ENCODE measurements around the gene CETP.

The CETP gene, protein sequence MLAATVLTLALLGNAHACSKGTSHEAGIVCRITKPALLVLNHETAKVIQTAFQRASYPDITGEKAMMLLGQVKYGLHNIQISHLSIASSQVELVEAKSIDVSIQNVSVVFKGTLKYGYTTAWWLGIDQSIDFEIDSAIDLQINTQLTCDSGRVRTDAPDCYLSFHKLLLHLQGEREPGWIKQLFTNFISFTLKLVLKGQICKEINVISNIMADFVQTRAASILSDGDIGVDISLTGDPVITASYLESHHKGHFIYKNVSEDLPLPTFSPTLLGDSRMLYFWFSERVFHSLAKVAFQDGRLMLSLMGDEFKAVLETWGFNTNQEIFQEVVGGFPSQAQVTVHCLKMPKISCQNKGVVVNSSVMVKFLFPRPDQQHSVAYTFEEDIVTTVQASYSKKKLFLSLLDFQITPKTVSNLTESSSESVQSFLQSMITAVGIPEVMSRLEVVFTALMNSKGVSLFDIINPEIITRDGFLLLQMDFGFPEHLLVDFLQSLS

GRCh38 chr16:56961851-56962281 is at the start of gene CETP:
CETP (plus strand) TSS chr16:56961950; CDS start chr16:56961980, 30 bp downstream.
- DNase-seq = no peak

- no peak for DNase-seq
Measured at GRCh38 chr16:56912746-56913708, 48.7 kb upstream of the CETP start.

GRCh38 chr16:56914896-56915295 is 46.9 kb upstream of the CETP start:
- no peak for DNase-seq

- DNase-seq = no peak
Measured at GRCh38 chr16:56915336-56916119, 46.2 kb upstream of the CETP start.

GRCh38 chr16:56916571-56917403 is 45.0 kb upstream of the CETP start:
- DNase-seq = no peak

DNA sequence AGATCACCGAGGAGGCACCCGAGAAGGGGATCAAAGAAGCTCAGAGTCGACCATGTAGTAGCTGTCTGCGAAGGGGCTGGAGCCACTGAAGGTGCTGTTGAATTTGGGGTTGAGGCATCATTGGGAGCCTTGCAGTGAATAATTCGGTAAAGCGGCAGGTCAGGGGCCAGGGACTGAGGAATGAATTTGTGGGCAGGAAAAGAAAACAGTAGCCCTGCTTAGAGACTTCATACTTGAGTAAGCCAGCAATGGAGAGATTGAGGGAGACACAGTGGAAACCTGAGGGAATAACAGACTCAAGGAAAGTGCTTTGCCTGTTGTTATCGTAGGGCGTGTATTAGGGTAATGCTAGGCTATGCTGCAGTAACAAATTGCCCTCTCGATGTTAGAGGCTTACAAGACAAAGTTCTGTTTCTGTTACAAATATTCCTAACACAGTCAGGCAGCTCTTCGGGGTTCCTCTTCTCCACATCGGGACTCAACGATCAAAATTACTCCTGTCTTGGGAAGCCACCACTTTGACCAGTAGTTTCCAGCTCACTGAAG is 43.2 kb upstream of the CETP start:
- no peak for DNase-seq

DNA sequence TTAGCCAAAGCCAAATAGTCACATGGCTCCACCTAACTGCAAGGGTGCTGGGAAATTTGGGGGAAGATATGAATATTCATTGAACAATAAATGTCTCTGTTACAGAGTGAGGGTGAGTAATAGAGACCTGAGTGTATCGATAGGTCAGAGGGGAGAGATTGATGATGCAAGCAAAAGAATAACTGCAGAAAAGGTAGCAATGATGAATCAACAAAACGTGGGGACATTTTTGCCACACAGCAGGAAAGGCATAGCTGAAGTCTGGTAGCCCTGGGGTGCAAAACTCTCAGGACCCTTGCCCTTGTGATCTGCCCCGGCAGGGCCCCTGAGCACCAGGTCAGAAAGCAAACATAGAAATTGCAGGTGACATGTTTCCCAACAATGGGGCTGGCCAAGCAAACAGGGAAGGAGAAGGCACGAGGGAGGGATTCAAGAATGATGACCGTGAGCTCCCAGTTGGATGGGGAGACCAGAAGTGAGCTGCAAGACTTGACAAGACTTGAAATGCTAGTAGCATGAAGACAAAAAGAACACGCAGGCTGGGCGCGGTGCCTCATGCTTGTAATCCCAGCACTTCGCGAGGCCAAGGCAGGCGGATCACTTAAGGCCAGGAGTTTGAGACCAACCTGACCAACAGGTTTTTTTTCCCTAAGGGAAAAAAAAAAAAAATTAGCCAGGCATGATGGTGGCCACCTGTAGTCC is 42.5 kb upstream of the CETP start:
- DNase-seq = no peak

DNA sequence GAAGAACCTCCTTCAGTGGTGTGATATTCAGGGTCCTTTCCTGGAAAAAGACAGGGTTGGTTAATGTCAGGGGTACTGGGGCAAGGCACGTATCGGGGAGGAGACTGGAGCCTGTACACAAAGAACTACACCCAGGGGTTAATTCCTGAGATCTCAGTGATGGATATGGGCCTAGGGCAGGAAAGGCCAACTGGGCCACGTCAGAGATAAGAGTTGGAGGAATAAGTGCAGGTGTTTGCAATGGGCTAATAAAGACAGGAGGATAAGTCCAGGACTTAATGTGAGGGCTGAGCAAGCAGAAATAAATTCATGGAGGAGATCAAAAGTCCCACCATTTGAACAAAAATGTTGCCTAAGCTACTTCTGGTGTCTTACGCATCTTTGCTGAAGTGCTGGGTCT is 40.2 kb upstream of the CETP start:
- no peak for DNase-seq

DNA sequence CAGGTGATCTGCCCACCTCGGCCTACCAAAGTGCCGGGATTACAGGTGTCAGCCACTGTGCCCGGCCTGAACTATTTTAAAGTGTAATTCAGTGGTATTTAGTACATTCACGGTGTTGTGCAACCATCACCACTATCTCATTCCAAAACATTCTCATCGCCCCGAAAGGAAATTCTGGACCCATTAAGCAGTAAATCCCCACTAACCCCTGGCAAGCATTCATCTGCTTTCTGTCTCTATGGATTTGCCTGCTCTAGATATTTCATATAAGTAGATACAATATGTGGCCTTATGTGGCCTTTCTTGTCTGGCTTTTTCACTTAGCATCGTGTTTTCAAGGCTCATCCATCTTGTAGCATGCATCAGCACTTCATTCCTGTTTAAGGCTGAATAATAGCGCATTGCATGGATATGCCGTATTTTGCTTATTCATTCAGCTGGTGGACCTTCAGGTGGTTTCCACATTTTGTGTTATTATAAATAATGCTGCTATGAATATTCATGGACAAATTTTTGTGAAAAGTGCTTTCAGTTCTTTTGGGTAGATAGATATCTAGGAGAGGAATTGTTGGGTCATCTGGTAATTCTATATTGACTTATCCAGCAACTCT is 38.2 kb upstream of the CETP start:
- DNase-seq = no peak

DNA sequence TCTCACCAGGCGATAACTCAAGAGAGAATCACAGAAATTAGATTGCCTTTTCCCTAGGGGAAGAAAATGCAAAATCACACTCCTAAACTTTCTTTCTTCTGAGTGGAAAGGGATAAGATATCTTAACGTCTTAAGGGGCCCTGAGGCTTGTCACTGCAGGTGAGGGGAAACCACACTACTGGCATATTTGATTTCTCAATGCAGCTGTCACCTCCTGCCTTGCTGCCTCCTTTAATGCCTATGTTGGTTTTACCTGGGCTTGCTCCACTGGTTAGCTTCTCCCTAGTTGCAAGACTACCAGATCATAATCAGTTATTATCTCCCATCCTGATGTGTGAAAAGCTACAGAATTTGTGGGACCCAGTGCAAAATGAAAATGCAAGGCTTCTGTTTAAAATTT is 34.3 kb upstream of the CETP start:
- no peak for DNase-seq

- DNase-seq = no peak
Measured at GRCh38 chr16:56929639-56930038, 32.1 kb upstream of the CETP start.

DNA sequence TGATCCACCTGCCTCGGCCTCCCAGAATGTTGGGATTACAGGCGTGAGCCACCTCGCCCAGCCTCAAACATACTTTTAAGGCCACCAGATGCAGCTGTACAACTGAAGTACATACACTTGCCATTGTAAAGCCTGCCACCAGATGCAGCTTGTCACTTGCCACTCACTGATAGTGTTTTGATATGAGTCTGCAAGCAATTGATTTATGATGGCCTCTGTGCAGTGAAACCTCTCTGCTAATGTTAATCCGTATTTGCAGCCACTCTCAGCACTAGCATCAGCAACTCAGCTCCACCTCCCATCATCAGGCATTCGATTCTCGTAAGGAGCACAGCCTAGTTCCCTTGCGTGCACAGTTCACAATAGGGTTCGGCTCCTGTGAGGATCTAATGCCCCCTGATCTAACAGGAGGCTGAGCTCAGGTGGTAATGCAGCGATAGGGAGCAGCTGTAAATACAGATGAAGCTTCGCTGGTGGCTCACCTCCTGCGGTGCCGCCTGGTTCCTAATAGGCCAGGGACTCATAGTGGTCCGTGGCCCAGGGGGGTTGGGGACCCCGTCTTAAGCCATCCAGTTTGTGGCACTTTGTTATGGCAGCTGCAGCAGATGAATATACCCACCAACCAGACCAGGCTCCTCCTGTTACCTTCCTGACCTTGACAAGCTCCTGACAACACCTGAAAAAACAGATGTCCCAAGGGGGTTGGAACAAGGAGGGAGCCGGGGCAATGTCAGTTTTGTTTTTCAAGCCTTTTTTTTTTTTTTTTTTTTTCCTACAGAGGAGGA is 31.1 kb upstream of the CETP start:
- DNase-seq = no peak

GRCh38 chr16:56931271-56931891 is 30.4 kb upstream of the CETP start:
- DNase-seq = no peak

DNA sequence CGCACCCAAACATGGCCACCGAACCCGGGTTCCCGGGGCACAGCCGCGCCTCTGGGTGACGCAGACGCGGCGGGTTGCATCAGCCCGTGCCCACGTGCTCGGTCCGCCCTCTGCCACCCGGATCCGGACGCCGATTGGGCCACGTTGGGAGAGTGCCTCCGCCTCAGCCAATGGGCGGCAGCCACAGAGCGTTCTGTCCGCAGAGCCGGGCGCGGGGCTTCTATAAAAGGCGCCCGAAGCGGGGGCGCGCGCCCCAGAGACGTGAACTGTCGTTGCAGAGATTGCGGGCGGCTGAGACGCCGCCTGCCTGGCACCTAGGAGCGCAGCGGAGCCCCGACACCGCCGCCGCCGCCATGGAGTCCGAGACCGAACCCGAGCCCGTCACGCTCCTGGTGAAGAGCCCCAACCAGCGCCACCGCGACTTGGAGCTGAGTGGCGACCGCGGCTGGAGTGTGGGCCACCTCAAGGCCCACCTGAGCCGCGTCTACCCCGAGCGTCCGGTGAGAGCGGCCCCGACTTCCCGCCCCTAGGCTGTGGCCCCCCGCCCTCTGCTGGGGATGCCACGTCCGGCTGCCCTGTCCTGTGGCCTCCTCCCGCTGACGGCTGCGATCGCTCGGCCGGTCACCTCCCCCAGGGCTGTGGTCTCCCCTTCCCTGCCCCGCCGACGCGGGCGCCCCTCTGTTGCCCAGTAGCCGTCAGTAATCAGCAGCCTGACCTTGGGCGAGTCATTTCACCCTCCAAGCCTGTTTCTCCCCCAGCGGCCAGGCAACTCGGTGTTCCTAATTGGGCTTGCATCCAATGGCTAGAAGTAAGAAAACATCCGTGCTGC is 29.6 kb upstream of the CETP start, which contains the start of gene HERPUD1:
TSS of gene HERPUD1 (plus strand) at position 251 of the 829 bp plus-strand sequence. CDS start at position 354, 103 bp downstream.
- DNase-seq = peak; percentile 98

- peak; percentile 65 for DNase-seq
Measured at GRCh38 chr16:56932721-56933619, 28.8 kb upstream of the CETP start.

GRCh38 chr16:56933828-56934598 is 27.7 kb upstream of the CETP start:
- DNase-seq = no peak
